Thoracic aorta (tissue), 2 donors: ENCODE data around the gene OSBP2. TPM values are rescaled to one million over a fixed set of nuclear protein-coding genes. Genes with fewer than 3 reads are reported as not detected.

Experiments used
- ATAC-seq: fragments of 150-250 bp; one replicate; pipeline ENCODE4 v1.8.0; 2017; ENCODE audit warnings: low read depth; ENCODE audit not compliant: insufficient number of reproducible peaks, low FRiP score
- DNase-seq: peaks from one replicate; pipeline ENCODE4 v3.0.0-alpha.2; 2020; ENCODE audit warnings: low spot score
- H3K27ac ChIP-seq, 2 donors: fragments of 200-600 bp; sonication (generic); 1 replicate in 1 of 2; 2 replicates in 1 of 2; pipeline ENCODE4 v1.5.1; 2016; ENCODE audit warnings: mild to moderate bottlenecking in 2 of 2, moderate library complexity in 2 of 2
- H3K27me3 ChIP-seq: fragments of 200-600 bp; sonication (generic); replicated peaks from 2 replicates; pipeline ENCODE4 v1.6.0; 2016; ENCODE audit warnings: mild to moderate bottlenecking; ENCODE audit not compliant: insufficient read depth
- H3K36me3 ChIP-seq: fragments of 200-600 bp; sonication (generic); one replicate; pipeline ENCODE4 v1.5.1; 2016
- H3K4me1 ChIP-seq, 2 donors: fragments of 200-600 bp; sonication (generic); 1 replicate in 1 of 2; 2 replicates in 1 of 2; pipeline versions ENCODE4 v1.5.1 to v1.6.0; 2016; ENCODE audit warnings: low read depth in 2 of 2, mild to moderate bottlenecking in 1 of 2; ENCODE audit not compliant: control insufficient read depth in 1 of 2
- H3K4me3 ChIP-seq: fragments of 200-600 bp; sonication (generic); 2 replicates; pipeline ENCODE4 v1.5.1; 2016; ENCODE audit warnings: mild to moderate bottlenecking
- H3K9me3 ChIP-seq: fragments of 200-600 bp; sonication (generic); 2 replicates; pipeline ENCODE4 v1.5.1; 2016
- total RNA-seq, 2 donors: library from RNA; depleted of rRNA; stranded (reverse); fragments of >200 nt; gene quantifications; one replicate each; pipeline versions ENCODE4 v1.1.0 to v1.2.3, GENCODE V29; 2016
- TF ChIP-seq, protein P1 (sequence below): fragments of 200-600 bp; sonication (generic); IDR thresholded peaks from one replicate; pipeline ENCODE4 v1.5.1; 2019; ENCODE audit warnings: antibody characterized with exemption

OSBP2 gene
- total RNA-seq, 2 donors from 2014 or later = 0.71 to 3.0 TPM

DNA sequence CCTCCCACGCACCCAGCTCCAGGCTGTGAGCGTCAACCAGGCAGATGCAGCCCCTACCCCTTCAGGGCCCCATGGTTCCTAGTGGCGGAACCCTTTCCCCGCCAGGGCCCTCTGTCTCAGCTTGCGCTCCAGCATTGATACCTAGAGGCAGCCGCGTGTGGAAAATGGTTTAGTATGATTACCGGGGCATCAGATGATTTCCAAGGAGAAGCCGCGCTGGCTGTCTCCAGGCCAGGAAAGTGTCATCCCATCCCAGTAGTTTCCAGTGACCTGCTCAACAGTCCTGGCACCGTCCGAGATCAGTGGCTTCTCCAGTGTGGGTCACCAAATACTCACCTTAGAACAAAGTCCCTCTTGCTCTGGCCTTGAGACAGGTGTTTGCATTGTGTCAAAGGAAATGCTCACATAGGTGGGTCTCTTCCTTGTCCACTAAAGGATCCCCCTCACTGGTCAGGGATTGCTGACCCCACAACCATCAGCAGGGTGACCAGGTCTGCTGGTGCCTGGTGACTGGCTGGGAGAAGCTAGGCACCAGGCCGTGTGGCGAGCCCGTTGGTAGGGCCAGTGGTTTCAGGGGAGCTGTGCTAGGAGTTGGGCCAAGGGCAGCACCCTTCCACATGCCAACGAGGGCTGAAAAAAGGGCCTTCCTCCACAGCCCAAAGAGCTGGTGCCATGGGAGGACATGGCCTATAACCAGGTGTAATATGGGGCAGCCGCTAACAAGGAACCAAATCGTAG is 164.5 kb downstream of the OSBP2 start:
- H3K4me1 ChIP-seq = no peaks in the 10 kb centered on the region
- DNase-seq (no peak), ATAC-seq (no peak)
- TF ChIP-seq, protein P1, sequence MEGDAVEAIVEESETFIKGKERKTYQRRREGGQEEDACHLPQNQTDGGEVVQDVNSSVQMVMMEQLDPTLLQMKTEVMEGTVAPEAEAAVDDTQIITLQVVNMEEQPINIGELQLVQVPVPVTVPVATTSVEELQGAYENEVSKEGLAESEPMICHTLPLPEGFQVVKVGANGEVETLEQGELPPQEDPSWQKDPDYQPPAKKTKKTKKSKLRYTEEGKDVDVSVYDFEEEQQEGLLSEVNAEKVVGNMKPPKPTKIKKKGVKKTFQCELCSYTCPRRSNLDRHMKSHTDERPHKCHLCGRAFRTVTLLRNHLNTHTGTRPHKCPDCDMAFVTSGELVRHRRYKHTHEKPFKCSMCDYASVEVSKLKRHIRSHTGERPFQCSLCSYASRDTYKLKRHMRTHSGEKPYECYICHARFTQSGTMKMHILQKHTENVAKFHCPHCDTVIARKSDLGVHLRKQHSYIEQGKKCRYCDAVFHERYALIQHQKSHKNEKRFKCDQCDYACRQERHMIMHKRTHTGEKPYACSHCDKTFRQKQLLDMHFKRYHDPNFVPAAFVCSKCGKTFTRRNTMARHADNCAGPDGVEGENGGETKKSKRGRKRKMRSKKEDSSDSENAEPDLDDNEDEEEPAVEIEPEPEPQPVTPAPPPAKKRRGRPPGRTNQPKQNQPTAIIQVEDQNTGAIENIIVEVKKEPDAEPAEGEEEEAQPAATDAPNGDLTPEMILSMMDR = no peak
- H3K4me3 ChIP-seq = no peak overlapping the region
- H3K9me3 ChIP-seq = no peaks in the 10 kb centered on the region
- no peaks in the 10 kb centered on the region for H3K36me3 ChIP-seq
- H3K27me3 ChIP-seq = no peaks in the 10 kb centered on the region
- no peak overlapping the region for H3K27ac ChIP-seq

DNA sequence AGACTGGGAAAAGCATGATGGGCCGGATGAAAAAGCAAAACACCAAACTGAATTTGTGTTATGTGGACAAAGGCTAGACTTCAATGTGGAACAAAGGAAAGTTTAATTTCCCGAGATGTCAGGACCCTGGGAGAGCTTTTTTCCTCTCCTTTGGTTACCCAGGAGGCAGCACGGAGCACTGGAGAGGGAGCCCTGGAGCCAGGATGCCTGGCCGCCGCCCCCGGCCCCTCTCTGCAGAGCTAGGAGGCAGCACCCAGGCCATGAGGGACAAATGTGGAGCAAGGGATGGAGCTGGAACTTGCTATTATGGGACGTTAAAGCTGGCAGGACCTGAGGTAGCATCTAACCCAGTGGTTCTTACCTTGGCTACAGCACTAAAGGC is 165.0 kb downstream of the OSBP2 start:
- H3K36me3 ChIP-seq = no peaks in the 10 kb centered on the region

DNA sequence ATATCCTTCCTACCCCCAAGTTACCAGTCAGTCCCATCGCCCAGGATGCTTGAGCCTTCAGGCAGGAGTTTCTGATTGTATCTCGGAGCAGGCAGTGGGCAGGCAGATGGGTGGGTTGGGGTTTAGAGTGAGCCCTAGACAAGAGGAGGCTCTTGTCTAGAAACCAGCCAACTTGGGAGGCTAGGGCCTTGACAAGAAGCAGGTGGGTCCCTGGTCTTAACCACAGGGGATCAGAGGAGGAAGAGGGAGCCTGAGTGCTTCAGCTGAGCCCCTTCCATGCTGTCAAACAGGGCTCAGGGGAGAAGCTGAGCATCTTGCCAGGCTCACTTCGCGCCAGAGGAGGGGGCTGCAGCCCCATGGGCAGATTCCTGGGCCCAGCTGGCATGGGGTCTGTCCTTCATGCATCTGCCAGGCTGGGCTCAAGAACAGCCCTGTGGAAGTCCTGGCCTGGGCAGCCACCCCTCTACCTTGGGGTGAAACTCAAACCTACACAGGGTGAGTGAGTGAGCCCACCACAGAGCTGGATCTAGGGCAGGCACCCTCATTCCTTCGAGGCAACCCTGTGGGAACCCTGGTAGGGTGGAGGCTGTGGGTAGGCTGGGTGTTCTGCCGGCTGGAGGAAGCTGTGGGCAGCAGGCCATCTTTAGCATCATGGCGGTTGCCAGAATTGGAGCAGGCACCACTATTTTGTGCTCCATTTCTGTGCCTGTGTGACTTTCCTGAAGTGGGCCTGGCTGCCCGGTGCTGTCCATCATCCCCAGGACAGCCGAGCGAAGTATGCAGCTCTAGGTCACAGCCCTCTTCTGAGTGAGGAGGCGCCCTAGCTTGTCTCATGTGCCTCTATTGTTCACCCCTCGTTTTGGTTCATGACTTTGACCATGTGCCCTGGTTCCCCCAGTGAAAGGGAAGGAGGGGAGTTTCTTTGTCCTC is 165.8 kb downstream of the OSBP2 start:
- H3K4me1 ChIP-seq = no peaks in the 10 kb centered on the region
- no peak for ATAC-seq
- TF ChIP-seq, protein P1 = no peak
- no peak overlapping the region for H3K27ac ChIP-seq
- no peaks in the 10 kb centered on the region for H3K36me3 ChIP-seq
- no peak for DNase-seq
- H3K9me3 ChIP-seq = no peaks in the 10 kb centered on the region
- no peaks in the 10 kb centered on the region for H3K27me3 ChIP-seq
- H3K4me3 ChIP-seq = no peak overlapping the region

More for the DNA sequence above, 165.0 kb downstream of the OSBP2 start:
- ATAC-seq = no peak
- Histone ChIP-seq H3K4me1 (no peaks in the 10 kb centered on the region), H3K9me3 (no peaks in the 10 kb centered on the region), H3K27me3 (no peaks in the 10 kb centered on the region), H3K4me3 (no peak overlapping the region), H3K27ac (no peak overlapping the region)
- TF ChIP-seq, protein P1 = no peak
- no peak for DNase-seq

DNA sequence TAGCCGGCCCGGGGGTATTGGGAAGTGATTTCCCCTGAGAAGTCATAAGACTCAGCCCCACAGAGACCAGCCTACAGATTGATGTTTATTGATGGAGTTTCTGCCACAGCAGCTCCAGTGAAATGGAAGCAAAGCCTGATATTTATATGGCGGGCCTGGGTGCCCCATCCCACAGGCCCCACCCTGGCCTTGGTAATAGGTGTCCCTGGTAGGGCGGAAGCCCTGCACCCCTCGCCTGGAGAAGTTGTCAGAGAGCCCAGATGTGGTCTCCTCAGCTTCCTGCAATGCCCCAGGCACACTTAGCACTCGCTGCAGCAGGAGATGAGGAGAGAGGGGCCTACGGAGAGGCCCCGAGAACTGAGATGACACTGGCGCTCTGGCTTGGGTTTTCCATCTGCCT is 166.5 kb downstream of the OSBP2 start:
- no peaks in the 10 kb centered on the region for H3K36me3 ChIP-seq
- no peaks in the 10 kb centered on the region for H3K27me3 ChIP-seq
- ATAC-seq (no peak), DNase-seq (no peak)
- H3K27ac ChIP-seq = no peak overlapping the region
- H3K4me3 ChIP-seq = no peak overlapping the region
- no peaks in the 10 kb centered on the region for H3K9me3 ChIP-seq
- TF ChIP-seq, protein P1 = no peak
- no peaks in the 10 kb centered on the region for H3K4me1 ChIP-seq
